GM10248 (cell line): ENCODE results near the gene RNF157.
"Not testable (repeated sequence)": the region's sequence is repeated elsewhere in the genome, so short reads cannot be mapped to it uniquely, and the experiment has no call there.

Experiments used
- CTCF ChIA-PET: fragments of 300-600 bp; sonication (Branson Sonifier 250); formaldehyde crosslinking; extraction: SDS; loops from one replicate; lab custom pipeline; 2021; ENCODE audit warnings: antibody characterized with exemption; lab: Yijun Ruan, JAX
- POLR2A ChIA-PET: fragments of 350-650 bp; sonication (Branson Sonifier 250); formaldehyde crosslinking; extraction: SDS; loops from one replicate; lab custom pipeline; 2020; ENCODE audit warnings: antibody characterized with exemption; lab: Yijun Ruan, JAX
- DNase-seq: peaks from one replicate; pipeline ENCODE4 v3.0.0; 2012; ENCODE audit errors: extremely low spot score
- TF ChIP-seq, protein P1 (sequence below): IDR thresholded peaks from 2 replicates; pipeline ENCODE4 v1.5.1; 2012; ENCODE audit warnings: mild to moderate bottlenecking, low read depth; ENCODE audit errors: extremely low read depth, missing control alignments, control extremely low read depth

Gene RNF157

DNA sequence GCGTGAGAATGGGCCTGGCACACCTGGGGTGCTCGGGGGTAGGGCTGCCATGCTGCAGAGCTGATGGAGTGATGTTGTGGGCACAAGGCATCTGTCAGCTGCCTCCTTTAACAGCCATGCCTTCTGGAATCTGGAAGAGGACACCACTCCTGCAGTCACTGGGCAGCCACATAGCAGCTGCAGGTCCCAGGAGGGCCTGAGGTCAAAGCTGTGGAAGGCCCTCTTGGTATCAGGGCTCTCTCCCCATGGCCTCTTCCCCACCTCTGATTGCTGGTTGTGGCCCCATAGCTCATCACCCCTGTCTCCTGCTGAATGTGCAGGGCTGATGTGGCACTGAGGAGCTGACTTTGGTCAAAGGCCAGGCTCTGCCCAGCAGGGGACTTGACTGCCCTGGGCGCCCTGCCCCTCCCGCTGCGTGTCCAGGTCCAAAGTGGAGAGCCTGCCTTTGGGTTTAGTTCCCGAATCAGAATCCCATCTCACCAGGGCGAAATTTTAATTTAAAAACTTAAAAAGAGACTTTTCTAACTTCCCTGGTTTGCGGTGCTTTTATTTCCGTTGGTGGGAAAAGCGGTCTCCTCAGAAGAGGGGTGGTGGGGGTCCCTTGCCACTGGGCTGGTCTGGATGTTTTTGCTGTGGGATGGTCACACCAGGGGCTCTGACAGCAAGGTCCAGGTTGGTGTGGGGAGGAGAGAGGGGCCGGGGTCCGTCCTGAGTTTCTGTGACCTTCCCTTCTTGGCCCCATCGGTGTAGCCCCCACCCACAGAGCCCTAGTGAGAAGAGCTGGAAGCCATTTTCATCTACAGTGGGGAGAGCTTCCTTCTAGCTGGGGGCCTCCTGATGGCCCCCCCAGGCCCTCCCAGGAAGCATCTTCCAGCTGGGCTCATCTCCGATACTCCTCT lies 30.7 kb upstream of the RNF157 start:
- CTCF ChIA-PET, result interaction anchor here (0.8 to 10.0 kb wide), 8 partner anchors 9 to 268 kb away, joined by 3 to 86 read pairs (median 4); no protein-coding TSS in a partner anchor
- TF ChIP-seq, protein P1, sequence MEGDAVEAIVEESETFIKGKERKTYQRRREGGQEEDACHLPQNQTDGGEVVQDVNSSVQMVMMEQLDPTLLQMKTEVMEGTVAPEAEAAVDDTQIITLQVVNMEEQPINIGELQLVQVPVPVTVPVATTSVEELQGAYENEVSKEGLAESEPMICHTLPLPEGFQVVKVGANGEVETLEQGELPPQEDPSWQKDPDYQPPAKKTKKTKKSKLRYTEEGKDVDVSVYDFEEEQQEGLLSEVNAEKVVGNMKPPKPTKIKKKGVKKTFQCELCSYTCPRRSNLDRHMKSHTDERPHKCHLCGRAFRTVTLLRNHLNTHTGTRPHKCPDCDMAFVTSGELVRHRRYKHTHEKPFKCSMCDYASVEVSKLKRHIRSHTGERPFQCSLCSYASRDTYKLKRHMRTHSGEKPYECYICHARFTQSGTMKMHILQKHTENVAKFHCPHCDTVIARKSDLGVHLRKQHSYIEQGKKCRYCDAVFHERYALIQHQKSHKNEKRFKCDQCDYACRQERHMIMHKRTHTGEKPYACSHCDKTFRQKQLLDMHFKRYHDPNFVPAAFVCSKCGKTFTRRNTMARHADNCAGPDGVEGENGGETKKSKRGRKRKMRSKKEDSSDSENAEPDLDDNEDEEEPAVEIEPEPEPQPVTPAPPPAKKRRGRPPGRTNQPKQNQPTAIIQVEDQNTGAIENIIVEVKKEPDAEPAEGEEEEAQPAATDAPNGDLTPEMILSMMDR, result no peak
- POLR2A ChIA-PET, result interaction anchor here (0.6 to 4.2 kb wide), 10 partner anchors 8 to 144 kb away, joined by 3 to 36 read pairs (median 4); partner anchors contain the start of gene UBALD2
- DNase-seq, result no peak

DNA sequence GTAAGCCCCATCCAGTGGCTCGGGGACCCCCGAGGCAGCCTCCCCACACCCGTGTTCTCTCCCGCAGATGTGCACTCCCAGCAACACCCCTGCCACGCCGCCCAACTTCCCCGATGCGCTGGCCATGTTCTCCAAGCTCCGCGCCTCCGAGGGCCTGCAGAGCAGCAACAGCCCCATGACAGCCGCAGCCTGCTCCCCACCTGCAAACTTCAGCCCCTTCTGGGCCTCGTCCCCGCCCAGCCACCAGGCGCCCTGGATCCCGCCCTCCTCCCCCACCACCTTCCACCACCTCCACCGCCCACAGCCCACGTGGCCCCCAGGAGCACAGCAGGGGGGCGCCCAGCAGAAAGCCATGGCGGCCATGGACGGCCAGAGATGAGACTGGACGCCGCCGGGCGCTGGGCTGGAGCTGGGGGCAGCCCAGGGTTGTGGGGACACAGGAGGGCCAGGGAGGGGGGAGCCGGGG lies 29.9 kb upstream of the RNF157 start:
- CTCF ChIA-PET, result interaction anchor here (1.2 to 10.0 kb wide), 4 partner anchors 10 to 256 kb away, joined by 3 to 86 read pairs (median 22); no protein-coding TSS in a partner anchor
- TF ChIP-seq, protein P1, result no peak
- DNase-seq, result no peak
- POLR2A ChIA-PET, result interaction anchor here (0.7 to 1.9 kb wide), 6 partner anchors 8 to 93 kb away, joined by 3 to 6 read pairs (median 4); no protein-coding TSS in a partner anchor

DNA sequence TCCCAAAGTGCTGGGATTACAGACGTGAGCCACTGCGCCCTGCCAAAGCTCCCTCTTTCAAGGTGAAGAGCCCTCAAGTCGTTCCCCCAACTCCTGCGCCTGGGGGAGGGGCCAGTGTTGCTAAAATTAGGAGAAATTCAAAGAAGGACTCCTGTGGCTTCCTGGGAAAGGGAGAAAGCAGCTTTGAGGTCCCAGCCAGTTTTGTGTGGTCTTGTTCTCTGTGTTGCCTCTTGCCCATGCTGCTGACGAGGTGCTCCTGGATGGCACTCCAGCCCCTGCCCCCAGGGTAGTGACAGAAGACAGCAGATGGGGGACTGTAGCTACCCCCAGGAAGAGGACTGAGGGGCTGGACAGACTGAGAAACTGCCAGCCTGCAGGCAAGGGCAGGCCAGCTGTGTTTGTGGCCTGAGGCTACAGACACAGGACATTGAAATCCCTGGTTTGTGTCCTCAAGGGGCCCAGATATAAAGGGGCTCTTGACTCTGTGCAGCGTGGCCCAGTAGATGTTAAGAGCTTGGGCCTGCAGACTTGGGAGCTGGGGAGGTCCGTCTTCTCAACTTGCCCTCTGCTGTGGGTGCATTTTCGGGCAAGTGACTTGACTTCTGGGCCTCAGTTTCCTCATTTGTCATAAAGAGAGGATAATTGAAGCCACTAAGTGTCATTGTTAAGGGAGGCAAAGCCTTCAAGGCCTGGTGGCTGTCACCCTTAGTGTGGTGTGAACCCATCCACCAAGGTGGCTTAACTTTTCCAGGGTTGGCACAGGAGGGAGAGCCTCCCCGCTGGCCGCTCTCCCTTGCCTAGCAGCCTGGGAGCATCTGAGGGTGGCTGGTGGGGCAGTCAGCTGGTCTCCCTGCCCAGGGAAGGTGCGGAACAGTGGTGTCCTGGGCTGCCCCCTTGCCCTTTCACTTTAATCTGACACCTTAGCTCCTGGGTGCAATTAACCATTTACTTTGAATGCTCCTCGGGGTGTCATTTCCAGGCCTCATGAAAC lies 29.0 kb upstream of the RNF157 start:
- ChIA-PET CTCF (interaction anchor here (1.0 to 10.0 kb wide), 5 partner anchors 10 to 364 kb away, joined by 3 to 86 read pairs (median 3); no protein-coding TSS in a partner anchor), POLR2A (interaction anchor here (0.7 to 3.5 kb wide), 10 partner anchors 9 to 115 kb away, joined by 3 to 24 read pairs (median 4); partner anchors contain the start of gene SPHK1)
- DNase-seq, result no peak
- TF ChIP-seq, protein P1, result no peak

DNA sequence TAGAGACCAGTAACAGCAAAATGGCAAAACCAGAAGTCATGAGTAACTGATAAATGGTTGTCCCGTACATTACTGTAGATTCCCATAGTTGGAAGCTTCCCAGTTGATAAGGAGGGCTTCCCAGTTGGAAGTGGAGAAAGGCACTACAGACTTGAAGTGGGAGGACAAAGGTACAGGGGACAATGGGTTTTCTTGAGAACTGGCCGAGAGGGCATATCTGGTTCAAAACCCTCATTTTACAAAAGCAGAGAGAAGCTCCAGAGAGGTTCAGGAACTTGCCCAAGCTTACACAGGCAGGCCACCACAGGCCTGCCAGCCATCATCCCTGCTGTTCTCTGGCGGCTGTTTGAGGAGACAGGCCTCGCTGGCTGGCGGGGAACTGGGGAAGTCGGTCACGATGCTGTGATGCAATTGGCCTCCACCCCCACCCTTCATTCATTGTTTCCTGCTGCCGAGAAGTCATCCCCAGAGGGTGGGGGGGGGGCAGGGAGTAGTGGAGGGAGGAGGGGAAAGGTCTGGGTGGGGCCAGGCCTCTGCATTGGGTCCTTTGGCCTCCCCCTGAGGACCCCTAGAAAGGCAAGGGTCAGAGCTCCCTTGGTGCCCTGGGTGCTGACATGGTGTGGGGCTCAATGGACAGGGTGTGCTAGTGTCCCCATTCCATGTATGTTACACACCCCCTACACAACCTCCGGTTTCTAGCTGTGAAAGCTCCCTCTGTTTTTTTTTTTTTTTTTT lies 27.9 kb upstream of the RNF157 start:
- POLR2A ChIA-PET, result interaction anchor here (0.6 to 3.5 kb wide), 9 partner anchors 10 to 440 kb away, joined by 3 to 24 read pairs (median 4); partner anchors contain the start of genes RNF157 and SPHK1
- TF ChIP-seq, protein P1, result no peak
- CTCF ChIA-PET, result interaction anchor here (0.8 to 10.0 kb wide), 8 partner anchors 9 to 363 kb away, joined by 3 to 86 read pairs (median 4); no protein-coding TSS in a partner anchor
- peak; percentile 55 for DNase-seq

DNA sequence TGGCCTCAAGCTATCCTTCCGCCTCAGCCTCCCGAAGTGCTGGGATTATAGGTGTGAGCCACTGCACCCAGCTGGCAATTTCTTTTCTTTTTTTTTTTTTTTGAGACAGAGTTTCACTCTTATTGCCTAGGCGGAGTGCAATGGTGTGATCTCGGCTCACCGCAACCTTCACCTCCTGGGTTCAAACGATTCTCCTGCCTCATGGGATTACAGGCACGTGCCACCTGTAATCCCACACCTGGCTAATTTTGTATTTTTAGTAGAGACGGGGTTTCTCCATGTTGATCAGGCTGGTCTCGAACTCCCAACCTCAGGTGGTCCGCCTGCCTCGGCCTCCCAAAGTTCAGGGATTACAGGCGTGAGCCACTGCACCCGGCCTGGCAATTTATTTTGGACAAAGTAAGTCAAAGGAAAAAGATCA lies 27.3 kb upstream of the RNF157 start:
- ChIA-PET POLR2A (interaction anchor here (0.7 to 3.5 kb wide), 3 partner anchors 22 to 439 kb away, joined by 3 to 24 read pairs (median 12); no protein-coding TSS in a partner anchor), CTCF (interaction anchor here (0.8 to 10.0 kb wide), 7 partner anchors 12 to 362 kb away, joined by 3 to 86 read pairs (median 4); no protein-coding TSS in a partner anchor)
- not testable (repeated sequence) for DNase-seq
